Neural cell (in vitro differentiated cells): ENCODE measurements around the gene TUB. TPM values are rescaled to one million over a fixed set of nuclear protein-coding genes. Genes with fewer than 3 reads are reported as not detected.

Source experiments
- H2AFZ ChIP-seq: fragments of 200-600, 300-800 bp; sonication (generic), shearing (Covaris generic); 2 replicates; pipeline ENCODE4 v1.6.0; 2014; ENCODE audit warnings: low read depth, mild to moderate bottlenecking, antibody characterized with exemption, low read length, moderate library complexity
- H3F3A ChIP-seq: fragments of 200-600 bp; shearing (Covaris generic); 2 replicates; pipeline ENCODE4 v1.6.1; 2016; ENCODE audit warnings: mild to moderate bottlenecking, moderate library complexity, mixed read lengths, antibody characterized with exemption, low read length; ENCODE audit not compliant: insufficient read depth, poor library complexity, severe bottlenecking
- H3K27ac ChIP-seq: fragments of 200-600, 300-800 bp; sonication (generic), shearing (Covaris generic); 2 replicates; pipeline ENCODE4 v1.5.1; 2014; ENCODE audit warnings: mild to moderate bottlenecking, low read length, moderate library complexity
- H3K27me3 ChIP-seq: fragments of 300-800, 200-600 bp; sonication (generic), shearing (Covaris generic); 2 replicates; pipeline ENCODE4 v1.6.0; 2014; ENCODE audit warnings: mild to moderate bottlenecking, low read depth, low read length, moderate library complexity; ENCODE audit not compliant: insufficient read depth
- H3K36me3 ChIP-seq: fragments of 300-800, 200-600 bp; sonication (generic), shearing (Covaris generic); 2 replicates; pipeline ENCODE4 v1.5.1; 2014; ENCODE audit warnings: mild to moderate bottlenecking, antibody characterized with exemption, low read length, moderate library complexity; ENCODE audit not compliant: insufficient read depth
- H3K4me2 ChIP-seq: fragments of 300-800, 200-600 bp; sonication (generic), shearing (Covaris generic); 2 replicates; pipeline ENCODE4 v1.6.0; 2014; ENCODE audit warnings: mild to moderate bottlenecking, low read length
- H3K4me3 ChIP-seq: fragments of 300-800, 200-600 bp; sonication (generic), shearing (Covaris generic); 2 replicates; pipeline ENCODE4 v1.5.1; 2014; ENCODE audit warnings: mild to moderate bottlenecking, low read length, moderate library complexity
- H3K79me2 ChIP-seq: fragments of 200-600 bp; shearing (Covaris generic); replicated peaks from 2 replicates; pipeline ENCODE4 v1.6.0; 2014; ENCODE audit warnings: mild to moderate bottlenecking, low read length, moderate library complexity; ENCODE audit not compliant: insufficient read depth
- H3K9ac ChIP-seq: fragments of 300-800, 200-600 bp; sonication (generic), shearing (Covaris generic); 2 replicates; pipeline ENCODE4 v1.6.1; 2016; ENCODE audit warnings: mild to moderate bottlenecking, low read length, mixed read lengths
- H3K9me2 ChIP-seq: fragments of 200-600 bp; shearing (Covaris generic); 2 replicates; pipeline ENCODE4 v1.6.1; 2016; ENCODE audit warnings: mild to moderate bottlenecking, low read length, mixed read lengths; ENCODE audit not compliant: insufficient read depth
- H3K9me3 ChIP-seq: fragments of 200-600, 300-800 bp; sonication (generic), shearing (Covaris generic); 2 replicates; pipeline ENCODE4 v1.6.1; 2016; ENCODE audit warnings: mild to moderate bottlenecking, mixed run types, low read length, moderate library complexity, mixed read lengths
- H4K20me1 ChIP-seq: fragments of 200-600 bp; shearing (Covaris generic); 2 replicates; pipeline ENCODE4 v1.6.1; 2016; ENCODE audit warnings: mild to moderate bottlenecking, mixed run types; ENCODE audit not compliant: insufficient read depth
- EP300 ChIP-seq: fragments of 450-650 bp; conservative IDR thresholded peaks from 2 replicates; pipeline ENCODE4 v1.6.1; 2014; ENCODE audit warnings: antibody characterized with exemption, mild to moderate bottlenecking, moderate library complexity; ENCODE audit not compliant: poor library complexity, severe bottlenecking
- EZH2 ChIP-seq: fragments of 200-600, 300-800 bp; shearing (Covaris generic), sonication (generic); IDR thresholded peaks from 2 replicates; pipeline ENCODE4 v1.6.1; 2014; ENCODE audit warnings: antibody characterized with exemption, low read length, borderline replicate concordance, mild to moderate bottlenecking; ENCODE audit not compliant: insufficient read depth, poor library complexity, severe bottlenecking
- MXI1 ChIP-seq: fragments of 450-650 bp; conservative IDR thresholded peaks from 2 replicates; pipeline ENCODE4 v1.6.1; 2014; ENCODE audit warnings: antibody characterized with exemption, mild to moderate bottlenecking; ENCODE audit not compliant: poor library complexity, severe bottlenecking
- POLR2AphosphoS5 ChIP-seq: IDR thresholded peaks from 2 replicates; pipeline ENCODE4 v1.6.1; 2012
- RAD21 ChIP-seq: fragments of 450-650 bp; conservative IDR thresholded peaks from 2 replicates; pipeline ENCODE4 v1.6.1; 2014; ENCODE audit warnings: antibody characterized with exemption, mild to moderate bottlenecking, moderate library complexity
- SMC3 ChIP-seq: fragments of 450-650 bp; conservative IDR thresholded peaks from 2 replicates; pipeline ENCODE4 v1.6.1; 2014; ENCODE audit warnings: antibody characterized with exemption, mild to moderate bottlenecking, moderate library complexity; ENCODE audit not compliant: poor library complexity
- TAF1 ChIP-seq: IDR thresholded peaks from 2 replicates; pipeline ENCODE4 v1.6.1; 2012; ENCODE audit warnings: low read depth
- polyA plus RNA-seq: library from polyadenylated mRNA; depleted of rRNA; stranded (reverse); fragments of >200 nt; gene quantifications from 2 replicates; pipeline ENCODE4 v1.2.3, GENCODE V29; 2014
- TF ChIP-seq, protein P1 (sequence below): IDR thresholded peaks from 2 replicates; pipeline ENCODE4 v1.6.1; 2012; ENCODE audit warnings: borderline replicate concordance
- TF ChIP-seq, protein P2 (sequence below): fragments of 450-650 bp; IDR thresholded peaks from 2 replicates; pipeline ENCODE4 v1.5.1; 2014; ENCODE audit warnings: antibody characterized with exemption, mild to moderate bottlenecking, moderate library complexity; ENCODE audit not compliant: poor library complexity, severe bottlenecking

The TUB gene
- polyA plus RNA-seq, 1 donor from 2014 or later: 125 TPM

DNA sequence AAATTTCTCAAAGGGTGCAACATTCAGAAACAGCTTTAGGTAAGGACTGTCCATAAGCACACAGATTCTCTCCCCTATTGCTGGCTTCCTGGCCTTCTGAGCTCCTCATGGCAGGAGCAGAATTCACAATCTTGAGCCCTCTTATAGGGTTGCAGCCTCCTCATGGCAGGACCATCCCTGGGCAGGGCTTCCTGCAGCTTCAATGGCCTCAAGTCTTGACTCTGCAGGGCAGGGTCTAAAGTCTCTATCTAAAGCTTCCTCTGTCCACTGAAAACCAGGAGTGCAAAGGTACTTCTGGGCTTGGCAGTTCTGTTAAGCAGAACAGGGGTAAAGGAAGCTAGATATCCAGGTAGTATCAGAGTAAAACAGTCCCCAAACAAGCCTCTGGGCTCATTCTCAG, 28.7 kb downstream of the TUB start:
- H4K20me1 ChIP-seq: no peaks in the 10 kb centered on the region
- no peak overlapping the region for H3K4me3 ChIP-seq
- no peaks in the 10 kb centered on the region for H3F3A ChIP-seq
- TF ChIP-seq, protein P1, sequence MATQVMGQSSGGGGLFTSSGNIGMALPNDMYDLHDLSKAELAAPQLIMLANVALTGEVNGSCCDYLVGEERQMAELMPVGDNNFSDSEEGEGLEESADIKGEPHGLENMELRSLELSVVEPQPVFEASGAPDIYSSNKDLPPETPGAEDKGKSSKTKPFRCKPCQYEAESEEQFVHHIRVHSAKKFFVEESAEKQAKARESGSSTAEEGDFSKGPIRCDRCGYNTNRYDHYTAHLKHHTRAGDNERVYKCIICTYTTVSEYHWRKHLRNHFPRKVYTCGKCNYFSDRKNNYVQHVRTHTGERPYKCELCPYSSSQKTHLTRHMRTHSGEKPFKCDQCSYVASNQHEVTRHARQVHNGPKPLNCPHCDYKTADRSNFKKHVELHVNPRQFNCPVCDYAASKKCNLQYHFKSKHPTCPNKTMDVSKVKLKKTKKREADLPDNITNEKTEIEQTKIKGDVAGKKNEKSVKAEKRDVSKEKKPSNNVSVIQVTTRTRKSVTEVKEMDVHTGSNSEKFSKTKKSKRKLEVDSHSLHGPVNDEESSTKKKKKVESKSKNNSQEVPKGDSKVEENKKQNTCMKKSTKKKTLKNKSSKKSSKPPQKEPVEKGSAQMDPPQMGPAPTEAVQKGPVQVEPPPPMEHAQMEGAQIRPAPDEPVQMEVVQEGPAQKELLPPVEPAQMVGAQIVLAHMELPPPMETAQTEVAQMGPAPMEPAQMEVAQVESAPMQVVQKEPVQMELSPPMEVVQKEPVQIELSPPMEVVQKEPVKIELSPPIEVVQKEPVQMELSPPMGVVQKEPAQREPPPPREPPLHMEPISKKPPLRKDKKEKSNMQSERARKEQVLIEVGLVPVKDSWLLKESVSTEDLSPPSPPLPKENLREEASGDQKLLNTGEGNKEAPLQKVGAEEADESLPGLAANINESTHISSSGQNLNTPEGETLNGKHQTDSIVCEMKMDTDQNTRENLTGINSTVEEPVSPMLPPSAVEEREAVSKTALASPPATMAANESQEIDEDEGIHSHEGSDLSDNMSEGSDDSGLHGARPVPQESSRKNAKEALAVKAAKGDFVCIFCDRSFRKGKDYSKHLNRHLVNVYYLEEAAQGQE: no peak
- TF ChIP-seq RAD21 (no peak), EZH2 (no peak), EP300 (no peak), SMC3 (no peak), TAF1 (no peak), MXI1 (no peak), POLR2AphosphoS5 (no peak)
- TF ChIP-seq, protein P2, sequence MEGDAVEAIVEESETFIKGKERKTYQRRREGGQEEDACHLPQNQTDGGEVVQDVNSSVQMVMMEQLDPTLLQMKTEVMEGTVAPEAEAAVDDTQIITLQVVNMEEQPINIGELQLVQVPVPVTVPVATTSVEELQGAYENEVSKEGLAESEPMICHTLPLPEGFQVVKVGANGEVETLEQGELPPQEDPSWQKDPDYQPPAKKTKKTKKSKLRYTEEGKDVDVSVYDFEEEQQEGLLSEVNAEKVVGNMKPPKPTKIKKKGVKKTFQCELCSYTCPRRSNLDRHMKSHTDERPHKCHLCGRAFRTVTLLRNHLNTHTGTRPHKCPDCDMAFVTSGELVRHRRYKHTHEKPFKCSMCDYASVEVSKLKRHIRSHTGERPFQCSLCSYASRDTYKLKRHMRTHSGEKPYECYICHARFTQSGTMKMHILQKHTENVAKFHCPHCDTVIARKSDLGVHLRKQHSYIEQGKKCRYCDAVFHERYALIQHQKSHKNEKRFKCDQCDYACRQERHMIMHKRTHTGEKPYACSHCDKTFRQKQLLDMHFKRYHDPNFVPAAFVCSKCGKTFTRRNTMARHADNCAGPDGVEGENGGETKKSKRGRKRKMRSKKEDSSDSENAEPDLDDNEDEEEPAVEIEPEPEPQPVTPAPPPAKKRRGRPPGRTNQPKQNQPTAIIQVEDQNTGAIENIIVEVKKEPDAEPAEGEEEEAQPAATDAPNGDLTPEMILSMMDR: no peak
- H3K27ac ChIP-seq: no peak overlapping the region
- no peak overlapping the region for H3K4me2 ChIP-seq
- H2AFZ ChIP-seq: no peak overlapping the region
- H3K36me3 ChIP-seq: no peaks in the 10 kb centered on the region
- no peaks in the 10 kb centered on the region for H3K79me2 ChIP-seq
- no peaks in the 10 kb centered on the region for H3K9me2 ChIP-seq
- H3K9me3 ChIP-seq: no peaks in the 10 kb centered on the region
- no peak overlapping the region for H3K9ac ChIP-seq
- H3K27me3 ChIP-seq: no peaks in the 10 kb centered on the region

DNA sequence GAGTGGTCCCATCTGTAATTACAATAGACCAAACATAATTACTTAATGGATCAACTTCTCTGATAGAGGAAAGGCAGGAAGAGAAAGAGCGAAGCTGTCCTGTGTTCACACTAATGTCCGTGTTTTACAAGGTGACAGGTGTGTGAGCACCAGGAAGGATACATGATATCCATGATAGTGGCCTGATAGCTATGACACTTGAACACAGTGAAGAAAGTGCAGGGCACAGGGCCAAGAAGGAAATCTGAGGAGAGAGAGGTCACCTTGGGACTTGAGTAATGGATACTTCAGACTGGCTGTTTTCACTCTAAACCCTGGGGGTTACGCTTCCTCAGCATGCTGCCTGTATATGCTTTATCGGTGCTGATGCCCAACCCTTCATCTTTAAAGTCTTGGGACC, 29.4 kb downstream of the TUB start:
- Histone ChIP-seq H3K9me2 (no peaks in the 10 kb centered on the region), H4K20me1 (no peaks in the 10 kb centered on the region), H3K4me3 (no peak overlapping the region), H2AFZ (no peak overlapping the region), H3K4me2 (no peak overlapping the region), H3K9ac (no peak overlapping the region), H3K79me2 (no peaks in the 10 kb centered on the region), H3K36me3 (no peaks in the 10 kb centered on the region), H3K9me3 (no peaks in the 10 kb centered on the region), H3F3A (no peaks in the 10 kb centered on the region), H3K27me3 (no peaks in the 10 kb centered on the region), H3K27ac (no peak overlapping the region)
- no peak for TF ChIP-seq SMC3

DNA sequence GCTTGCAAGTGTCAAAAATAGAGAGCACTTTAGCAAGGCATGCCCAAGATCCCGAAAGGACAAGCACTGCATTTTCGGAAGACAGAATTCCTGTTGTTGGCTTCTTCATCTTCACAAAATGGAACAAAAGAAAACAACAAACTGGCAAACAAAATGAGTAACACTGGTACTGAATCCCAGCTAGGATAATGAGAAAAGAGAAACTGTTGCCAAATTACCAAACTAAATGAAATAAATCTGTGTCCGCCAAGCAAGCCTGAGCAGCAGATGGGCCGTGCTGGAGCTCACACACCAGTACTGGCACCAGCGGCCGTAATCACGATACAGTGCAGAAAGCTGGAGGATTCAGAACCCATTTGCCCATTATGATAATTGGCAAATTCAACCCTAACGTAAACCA, 30.6 kb downstream of the TUB start:
- TF ChIP-seq, protein P1: no peak
- TF ChIP-seq POLR2AphosphoS5 (no peak), EZH2 (no peak), TAF1 (no peak), MXI1 (no peak), EP300 (no peak), RAD21 (no peak), SMC3 (no peak)
- TF ChIP-seq, protein P2: no peak
- no peak overlapping the region for H3K4me3 ChIP-seq
- H3K36me3 ChIP-seq: no peaks in the 10 kb centered on the region
- no peaks in the 10 kb centered on the region for H3F3A ChIP-seq
- no peak overlapping the region for H3K27ac ChIP-seq
- no peaks in the 10 kb centered on the region for H3K9me2 ChIP-seq
- H3K4me2 ChIP-seq: no peak overlapping the region
- H3K27me3 ChIP-seq: no peaks in the 10 kb centered on the region
- H2AFZ ChIP-seq: no peak overlapping the region
- H3K9ac ChIP-seq: no peak overlapping the region
- no peaks in the 10 kb centered on the region for H4K20me1 ChIP-seq
- no peaks in the 10 kb centered on the region for H3K9me3 ChIP-seq
- no peaks in the 10 kb centered on the region for H3K79me2 ChIP-seq
